GM19351 (cell line): ENCODE data around the gene KCNIP4.
"Not testable (repeated sequence)": the region's sequence is repeated elsewhere in the genome, so short reads cannot be mapped to it uniquely, and the experiment has no call there.

Experiments used
- ATAC-seq: cut with Tn5 transposase; IDR thresholded peaks from one replicate; pipeline ENCODE4 v1.9.1; 2021; ENCODE audit warnings: mild to moderate bottlenecking, moderate library complexity; ENCODE audit not compliant: unreplicated experiment

KCNIP4 gene

DNA sequence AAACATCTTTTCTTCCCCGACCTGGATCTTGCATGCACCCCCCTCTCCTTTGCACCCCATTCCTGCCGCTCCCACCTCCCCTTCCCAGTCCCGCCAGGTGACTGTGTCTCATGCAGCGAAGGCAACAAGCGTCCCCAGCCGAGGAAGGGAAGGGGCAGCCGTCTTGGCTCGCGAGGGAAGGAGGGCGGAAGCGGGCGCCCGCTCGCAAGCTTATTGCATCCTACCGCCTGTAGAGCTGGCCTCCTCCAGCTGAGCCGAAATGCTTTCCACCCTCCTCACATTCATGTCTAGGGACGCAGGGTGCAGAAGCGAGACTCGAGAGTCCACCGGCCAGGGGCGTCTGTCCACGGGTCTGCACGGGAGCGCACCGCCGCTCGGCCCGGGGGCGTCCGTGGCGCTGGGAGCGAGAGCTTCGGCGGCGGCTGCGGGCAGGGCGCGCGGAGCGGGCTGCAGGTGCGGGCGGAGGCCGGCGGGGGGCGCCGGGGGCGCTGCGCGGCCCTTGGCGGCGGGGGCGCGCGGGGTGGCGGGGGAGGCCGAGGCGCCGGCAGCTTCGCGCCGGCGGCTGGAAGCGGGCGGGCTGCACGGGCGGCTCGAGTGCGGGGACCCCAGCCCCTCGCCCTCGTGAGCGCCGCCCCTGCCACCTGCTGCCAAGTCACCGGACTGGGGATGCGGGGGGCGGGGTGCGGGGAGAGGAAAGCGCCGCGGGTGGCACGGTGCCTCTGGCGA lies at the start of gene KCNIP4:
KCNIP4 (minus strand) TSS at position 426 of the 726 bp plus-strand sequence.
- no peak for ATAC-seq

DNA sequence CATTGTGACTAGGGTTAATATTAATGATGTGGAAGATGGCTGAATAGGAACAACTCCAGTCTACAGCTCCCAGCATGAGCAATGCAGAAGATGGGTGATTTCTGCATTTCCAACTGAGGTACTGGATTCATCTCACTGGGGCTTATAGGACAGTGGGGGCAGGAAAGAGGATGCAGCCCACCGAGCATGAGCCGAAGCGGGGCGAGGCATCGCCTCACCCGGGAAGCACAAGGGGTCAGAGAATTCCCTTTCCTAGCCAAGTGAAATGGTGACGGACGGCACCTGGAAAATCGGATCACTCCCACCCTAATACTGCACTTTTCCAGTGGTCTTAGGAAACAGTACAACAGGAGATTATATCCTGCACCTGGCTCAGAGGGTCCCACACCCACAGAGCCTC lies 48.0 kb upstream of the KCNIP4 start:
- not testable (repeated sequence) for ATAC-seq

DNA sequence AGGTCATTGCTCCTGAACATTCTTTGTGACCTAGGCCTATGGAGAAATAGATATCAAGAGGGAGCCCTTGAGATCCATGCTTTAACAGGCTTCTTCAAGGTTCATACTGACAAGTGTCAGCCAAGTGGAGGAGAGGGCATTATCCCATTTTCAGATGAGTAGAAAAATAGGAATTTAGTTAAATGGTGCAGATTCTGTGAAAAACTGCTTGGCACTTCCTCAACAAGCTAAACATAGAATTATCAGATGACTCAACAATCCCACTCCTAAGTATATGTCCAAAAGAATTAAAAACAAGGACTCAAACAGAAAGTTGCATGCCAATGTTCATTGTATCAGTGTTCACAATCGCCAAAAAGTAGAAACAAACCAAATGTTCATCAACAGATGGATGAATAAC lies 43.8 kb upstream of the KCNIP4 start:
- no peak for ATAC-seq

DNA sequence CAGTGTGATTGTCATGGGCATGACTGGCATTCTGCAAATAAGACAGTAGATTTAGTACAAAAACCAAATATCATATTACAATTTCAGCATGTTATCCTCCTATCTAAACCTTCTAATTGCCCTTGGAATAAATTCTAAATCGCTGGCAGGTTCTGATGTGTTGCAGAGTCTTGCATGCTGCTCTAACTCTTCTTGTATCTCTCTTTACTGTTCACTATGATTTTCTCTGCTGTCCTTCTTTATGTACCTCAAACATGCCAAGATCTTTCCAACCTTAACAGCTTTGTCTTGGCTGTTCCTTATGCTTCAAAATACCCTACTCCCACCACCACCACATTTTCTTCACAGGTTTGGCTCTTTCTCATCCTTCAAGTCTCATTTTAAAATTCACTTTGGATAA lies 43.0 kb upstream of the KCNIP4 start:
- no peak for ATAC-seq

DNA sequence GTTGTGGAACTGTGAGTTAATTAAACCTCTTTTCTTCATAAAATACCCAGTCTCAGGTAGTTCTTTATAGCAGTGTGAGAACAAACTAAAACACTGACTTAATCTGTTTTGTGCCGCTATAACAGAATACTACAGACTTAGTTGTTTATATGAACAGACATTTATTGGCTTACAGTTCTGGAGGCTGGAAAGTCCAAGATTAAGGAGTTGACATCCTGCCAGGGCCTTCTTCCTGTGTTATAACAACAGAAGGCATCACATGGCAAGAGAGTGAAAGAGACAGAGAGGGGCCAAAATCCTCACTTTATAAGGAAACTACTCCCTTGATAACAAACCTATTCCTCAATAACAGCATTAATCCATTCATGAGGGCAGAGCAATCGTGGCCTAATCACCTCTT lies 42.5 kb upstream of the KCNIP4 start:
- no peak for ATAC-seq

DNA sequence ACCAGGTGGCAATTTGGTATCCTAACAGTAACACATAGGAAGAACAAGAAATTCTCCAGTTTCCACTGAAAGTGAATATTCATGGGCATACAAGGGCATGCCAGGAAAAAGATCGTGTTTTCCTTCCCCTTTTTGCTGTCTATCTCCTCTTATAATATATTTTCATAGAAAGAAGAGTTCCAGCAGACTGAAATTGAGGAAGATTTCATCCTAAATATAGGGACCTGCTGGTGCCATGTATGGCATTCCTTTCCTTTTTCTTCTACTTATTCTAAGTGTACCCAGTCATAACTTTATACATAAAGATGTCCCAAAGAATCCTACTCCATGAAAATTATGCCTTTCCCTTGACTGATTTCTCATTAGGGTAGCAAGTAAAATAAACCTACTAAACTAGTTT lies 40.8 kb upstream of the KCNIP4 start:
- no peak for ATAC-seq

DNA sequence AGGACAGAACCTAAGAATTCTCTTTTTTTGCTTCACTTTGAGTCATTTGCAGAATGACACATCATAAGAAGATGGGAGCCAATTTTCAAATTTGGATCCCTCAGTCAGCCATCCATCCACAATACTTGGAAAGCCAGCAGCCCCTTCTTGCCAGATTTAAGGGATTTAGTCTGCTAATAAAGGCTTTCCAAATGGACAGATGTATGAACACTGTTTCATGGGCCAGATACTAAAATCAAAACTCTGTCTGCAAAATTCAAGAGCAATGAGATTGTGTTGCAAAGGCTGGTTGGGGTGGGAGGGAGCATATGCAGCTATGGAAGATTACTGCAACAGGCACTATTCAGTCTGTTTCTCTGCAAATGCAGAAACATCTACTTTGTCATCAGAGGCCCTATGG lies 37.7 kb upstream of the KCNIP4 start:
- no peak for ATAC-seq

DNA sequence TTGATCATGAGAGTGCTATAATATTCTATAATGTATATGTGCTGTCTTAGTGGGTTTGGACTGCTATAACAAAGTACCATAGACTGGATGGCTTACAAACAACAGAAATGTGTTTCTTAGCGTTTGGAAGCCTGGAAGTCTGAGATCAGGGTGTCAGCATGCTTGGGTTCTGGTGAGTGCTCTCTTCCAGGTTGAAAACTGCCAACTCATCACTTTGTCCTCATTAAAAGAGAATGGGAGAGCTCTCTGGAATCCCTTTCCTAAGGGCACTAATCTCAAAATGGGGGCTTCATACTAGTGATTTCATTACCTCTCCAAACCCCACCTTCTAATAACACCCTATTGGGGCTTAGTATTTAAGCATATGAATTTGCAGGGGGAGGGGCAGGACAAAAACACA lies 33.5 kb upstream of the KCNIP4 start:
- no peak for ATAC-seq

DNA sequence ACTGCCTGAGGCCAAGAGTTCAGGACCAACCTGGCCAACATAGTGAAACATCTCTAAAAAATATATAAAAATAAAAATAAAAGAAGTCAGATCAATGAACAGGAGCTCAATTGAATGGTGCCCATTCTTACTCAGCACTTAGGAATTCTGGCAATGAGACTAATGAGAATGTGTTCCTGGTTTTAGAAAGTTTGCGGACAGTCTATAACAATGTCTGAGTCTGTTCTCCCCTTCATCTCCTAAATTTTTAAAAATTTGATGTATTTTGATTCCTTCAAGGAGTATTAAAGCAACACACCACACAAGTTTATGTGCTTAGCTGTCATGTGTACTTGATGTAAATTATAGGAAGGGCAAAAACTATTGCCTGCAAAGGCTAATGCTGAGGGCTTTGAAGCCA lies 30.6 kb upstream of the KCNIP4 start:
- ATAC-seq, result no peak

DNA sequence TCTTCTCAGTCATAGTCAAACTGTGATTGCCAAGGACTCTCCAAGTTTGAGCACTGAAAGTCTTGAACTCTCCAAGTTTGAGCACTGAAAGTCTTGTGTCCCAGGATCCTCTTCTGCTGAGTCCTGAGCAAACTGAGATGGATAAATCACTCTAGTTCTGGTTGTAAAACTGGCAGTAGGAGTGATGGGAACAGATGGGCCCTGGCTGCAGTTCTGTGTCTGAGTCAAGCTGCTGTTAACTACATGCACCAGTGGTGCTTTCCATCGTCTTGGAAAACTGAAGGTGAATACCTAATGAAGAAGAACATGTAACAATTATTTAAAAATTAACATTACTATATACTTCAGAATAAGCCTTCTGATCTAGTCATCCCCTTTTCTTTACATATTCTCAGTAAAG lies 27.6 kb upstream of the KCNIP4 start:
- ATAC-seq, result no peak

DNA sequence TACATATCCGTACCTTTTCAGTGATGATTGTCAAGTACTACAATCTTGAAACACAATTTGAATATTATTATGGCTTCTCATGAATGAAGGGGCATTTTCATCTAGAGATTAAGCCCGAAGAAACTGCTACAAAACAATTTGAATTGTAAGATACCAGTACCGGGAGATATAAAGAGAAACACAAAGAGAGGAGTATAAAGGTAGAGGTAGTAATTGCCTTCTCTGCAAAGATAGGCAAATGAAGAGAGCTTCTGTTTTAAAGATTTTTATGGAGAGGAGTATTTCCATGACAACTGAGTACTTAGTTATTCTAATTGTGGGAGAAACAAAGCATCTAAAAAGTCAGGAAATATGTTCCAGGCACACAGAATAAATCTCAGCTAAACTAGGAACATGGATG lies 25.3 kb upstream of the KCNIP4 start:
- ATAC-seq, result no peak

DNA sequence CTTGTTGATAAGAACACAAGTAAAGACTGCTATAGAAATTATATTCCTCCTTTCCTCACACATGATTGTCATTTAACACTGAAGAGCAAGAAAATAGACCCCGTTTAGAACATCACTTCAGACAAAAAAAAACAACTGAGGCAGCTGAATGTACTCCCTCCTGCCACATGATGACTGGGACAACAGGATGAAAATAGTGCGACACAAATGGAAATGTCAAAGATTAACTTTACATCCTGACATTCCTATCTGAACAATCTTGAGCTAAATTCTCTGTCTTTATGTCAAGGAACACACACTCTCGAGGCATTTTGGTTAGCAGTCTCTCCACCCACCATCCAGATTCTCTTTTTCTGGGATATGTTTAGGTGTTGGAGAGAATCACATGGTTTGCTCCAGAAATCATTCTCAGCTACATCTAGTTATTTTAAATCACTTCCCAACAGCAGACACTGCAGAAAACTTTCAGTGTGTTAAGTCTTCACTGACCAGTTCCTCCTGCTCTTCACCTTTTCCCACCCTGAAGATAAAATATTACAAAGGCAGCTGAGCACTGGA lies 16.3 kb upstream of the KCNIP4 start:
- ATAC-seq, result no peak

DNA sequence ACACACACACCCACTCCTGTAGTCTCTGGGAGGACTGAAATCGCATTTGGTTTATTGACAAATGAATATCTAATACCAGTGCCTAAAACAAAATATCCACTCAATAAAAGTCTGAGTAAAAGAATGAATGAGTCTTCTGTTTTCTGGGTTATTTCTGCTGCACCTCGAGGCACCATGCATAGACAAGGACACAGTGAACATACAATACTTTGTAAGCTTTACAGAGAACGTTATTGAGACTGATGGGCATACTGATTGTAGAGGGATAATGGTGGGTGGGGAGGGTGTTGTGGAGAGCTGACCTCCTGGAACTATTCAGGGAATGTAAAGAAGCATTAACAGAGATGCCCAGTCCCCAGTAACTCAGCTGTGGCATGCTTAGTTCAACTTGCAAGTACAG lies 14.1 kb upstream of the KCNIP4 start:
- no peak for ATAC-seq

DNA sequence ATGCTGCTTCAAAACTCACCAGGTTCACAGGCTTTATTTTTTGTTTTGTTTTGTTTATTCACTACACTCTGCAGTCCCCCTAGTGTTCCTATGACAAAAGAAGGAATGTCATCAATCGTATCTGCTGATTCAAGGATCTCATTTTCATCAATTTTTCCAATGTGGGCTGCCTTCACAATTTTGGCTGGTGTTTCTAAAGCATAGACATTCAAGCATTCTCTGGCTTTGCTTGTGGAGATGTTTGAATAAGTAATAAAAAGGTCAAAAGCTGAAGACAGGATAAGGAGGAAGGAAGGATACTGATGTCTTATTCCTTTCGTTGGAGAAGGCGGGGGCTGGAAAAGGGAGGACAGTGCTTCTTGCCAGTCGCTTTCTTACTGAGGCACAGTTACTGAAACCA lies 12.2 kb upstream of the KCNIP4 start:
- no peak for ATAC-seq

DNA sequence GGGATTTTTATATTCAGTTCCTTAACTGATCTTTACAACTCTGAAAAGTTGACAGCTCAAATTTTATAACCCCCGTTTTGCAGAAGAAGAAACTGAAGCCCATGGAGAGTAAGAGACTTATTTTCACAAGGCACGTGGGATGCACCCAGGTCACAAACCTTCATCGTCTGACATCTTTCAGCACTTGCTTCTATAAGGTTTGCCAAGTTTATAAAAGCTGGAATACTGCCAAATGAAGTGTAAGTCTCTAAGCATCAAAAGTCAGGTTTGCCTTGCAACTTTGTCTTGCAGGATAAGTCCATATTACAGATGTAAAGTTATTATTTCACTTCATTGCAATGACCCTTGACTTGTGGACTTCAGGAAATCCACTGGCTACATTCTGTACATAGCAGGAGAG lies 6.3 kb upstream of the KCNIP4 start:
- ATAC-seq, result no peak

DNA sequence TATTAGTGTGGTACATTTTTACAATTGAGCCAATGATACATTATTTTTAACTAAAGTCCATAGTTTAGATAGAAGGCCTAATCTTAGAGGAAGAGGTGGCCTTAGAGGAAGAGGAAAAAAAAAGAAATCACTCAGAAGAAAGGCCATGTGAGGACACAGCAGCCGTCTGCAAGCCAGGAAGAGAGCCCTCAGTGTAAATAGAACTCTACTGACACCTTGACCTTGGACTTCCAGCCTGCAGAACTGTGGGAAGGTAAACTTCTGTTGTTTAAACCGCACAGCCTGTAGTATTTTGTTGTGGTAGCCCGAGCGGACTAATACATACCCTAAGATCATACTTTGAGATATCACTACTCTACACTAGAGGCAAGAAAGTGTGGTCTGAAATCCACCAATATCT lies 5.1 kb upstream of the KCNIP4 start:
- ATAC-seq, result no peak

DNA sequence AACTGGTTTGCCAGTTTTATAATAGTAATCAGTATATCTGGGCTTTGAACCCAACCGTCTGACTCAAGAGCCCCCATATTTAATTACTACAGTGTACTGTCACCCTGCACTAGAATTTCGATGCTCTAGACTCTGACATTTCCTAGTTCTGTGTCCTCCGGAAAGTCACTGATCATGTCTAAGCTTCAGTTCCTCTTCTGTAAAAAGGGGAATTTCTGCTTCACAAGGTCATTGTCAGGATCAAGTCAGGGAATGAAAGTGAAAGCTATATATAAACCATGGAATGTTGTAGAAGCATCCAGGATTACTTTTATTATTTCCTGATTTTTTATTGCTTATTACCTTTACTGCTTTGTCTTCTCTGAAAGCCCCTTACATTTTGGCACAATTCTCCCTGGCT lies 4.0 kb upstream of the KCNIP4 start:
- no peak for ATAC-seq

DNA sequence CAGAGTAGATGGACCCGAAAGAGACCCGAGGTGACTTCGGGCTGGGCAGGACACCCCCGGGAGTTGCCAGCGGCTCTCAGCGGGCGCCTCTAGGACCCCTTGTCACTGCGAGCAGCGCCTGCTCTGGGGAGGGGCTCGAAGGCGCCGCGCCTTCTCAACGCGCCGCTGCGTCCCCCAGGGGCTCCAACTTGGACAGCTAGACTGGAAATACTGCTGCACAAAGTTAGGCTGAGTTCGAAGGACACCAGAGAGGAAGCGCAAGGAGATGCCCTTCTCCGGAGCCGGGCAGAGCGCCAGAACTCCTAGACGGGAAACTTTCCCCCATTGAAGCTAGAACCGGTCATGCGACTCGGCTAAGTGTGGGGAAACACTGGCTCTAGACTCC lies 493 bp upstream of the KCNIP4 start:
- no peak for ATAC-seq

DNA sequence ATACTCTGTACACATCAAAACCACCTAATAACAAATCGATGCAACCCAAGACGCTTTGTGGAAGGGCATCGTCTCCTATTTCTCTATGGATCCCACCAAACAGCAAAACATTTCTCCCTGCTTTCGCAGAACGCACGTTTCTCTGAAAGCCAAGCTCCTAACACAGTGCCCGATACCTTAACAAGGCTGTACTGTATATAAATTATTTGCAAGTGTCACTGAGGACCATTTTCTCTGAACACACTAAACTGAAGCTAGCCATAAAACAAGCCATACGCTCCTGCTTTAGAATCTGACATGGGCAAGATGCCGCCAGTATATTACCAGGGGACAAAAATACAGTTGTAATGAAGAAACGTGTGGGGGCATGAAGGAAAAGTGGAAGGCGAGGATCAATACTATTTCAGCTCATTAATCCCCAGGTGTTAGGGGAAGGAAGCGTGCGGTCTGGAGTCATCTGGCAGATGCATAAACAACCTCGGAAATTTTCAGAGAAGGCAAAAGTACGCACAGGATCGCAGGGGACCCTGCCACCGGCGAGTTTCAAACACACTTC lies 703 bp downstream of the KCNIP4 start:
- no peak for ATAC-seq

DNA sequence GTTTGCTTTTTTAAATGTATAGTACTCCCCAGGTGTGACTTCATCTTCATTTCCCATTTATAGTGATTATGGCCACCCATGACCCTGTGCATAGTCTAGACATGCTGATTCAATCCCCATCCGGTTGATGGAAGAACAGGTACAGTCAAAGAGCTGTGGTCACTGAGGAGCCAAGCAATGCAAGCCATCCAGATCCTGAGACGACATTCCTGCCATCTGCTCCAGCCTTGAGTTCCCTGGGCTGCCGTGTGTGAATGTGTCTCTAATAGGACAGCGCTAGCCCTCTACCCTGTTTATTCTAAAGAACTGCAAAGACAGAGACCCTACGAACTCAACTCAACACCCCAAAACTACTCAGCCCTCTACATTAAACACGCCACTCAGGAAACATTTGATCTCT lies 1.7 kb downstream of the KCNIP4 start:
- no peak for ATAC-seq

DNA sequence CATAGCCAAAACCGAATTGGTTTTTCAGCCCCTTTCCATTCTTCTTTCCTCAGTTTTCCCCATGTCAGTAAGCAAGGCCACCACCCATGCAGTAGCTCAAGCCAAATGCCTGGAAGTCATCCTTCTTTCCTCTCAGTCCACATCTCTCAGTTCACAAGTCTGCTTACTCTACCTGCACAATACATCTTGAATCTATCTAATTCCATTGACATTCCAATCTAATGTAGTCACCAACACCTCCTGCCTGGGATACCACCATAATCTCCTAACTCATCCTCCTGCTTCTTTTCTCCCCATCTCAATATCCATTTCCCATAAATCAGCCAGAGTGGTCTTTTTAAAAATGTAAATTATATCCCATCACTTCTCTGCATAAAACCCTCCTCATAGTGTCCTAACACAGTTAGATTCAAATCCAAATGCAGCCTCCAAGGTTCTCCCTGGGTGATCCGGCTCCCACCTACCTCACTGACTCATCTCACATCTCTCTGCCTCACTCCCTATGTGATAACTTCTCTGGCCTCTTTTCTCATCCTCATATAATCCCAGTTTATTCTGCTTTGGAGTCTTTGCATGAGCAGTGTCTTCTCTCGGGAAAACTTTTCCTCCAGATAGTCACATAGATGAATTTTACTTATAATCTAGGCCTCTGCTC lies 26.9 kb downstream of the KCNIP4 start:
- no peak for ATAC-seq

DNA sequence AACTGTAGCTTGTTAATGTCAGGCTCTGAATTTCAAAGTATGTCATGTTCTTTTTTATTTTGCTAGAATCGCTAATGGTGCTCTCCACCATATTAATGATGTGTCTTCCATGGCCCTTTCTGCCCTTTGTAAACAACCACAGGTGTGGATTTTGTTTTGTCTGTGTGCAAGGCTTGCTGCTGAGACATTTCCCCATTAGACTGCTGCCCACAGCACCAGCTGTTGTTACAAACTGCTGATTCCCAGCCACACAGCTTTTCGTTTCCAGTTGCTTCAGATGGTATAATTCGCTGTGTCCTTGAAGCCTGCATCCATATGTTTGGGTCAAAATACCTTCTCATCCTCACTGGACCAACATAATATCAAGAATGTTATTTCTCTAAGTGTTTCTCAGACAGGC lies 32.8 kb downstream of the KCNIP4 start:
- ATAC-seq, result no peak
